RWPE2 (cell line): Measurements from ENCODE around the gene MYO1D.
A peak's percentile ranks its signal among the peaks of the same experiment; 100 is the strongest.

Experiments
- ATAC-seq: fragments of 200-7000 bp; cut with Tn5 transposase; 3 replicates; pipeline ENCODE4 v1.9.1; 2021; ENCODE audit warnings: low read depth
- DNase-seq: peaks from one replicate; pipeline ENCODE4 v3.0.0-alpha.2; 2020; ENCODE audit warnings: low spot score
- H3K27ac ChIP-seq: fragments of 450-650 bp; 2 replicates; pipeline ENCODE4 v1.5.1; 2017; ENCODE audit warnings: mild to moderate bottlenecking; ENCODE audit not compliant: poor library complexity, severe bottlenecking
- H3K27me3 ChIP-seq: fragments of 250-450 bp; sonication (Bioruptor Pico); 2 replicates; pipeline ENCODE4 v1.5.1; 2021; ENCODE audit warnings: mild to moderate bottlenecking, moderate library complexity; ENCODE audit not compliant: insufficient read depth, poor library complexity, severe bottlenecking
- H3K36me3 ChIP-seq: fragments of 250-450 bp; sonication (Bioruptor Pico); 2 replicates; pipeline ENCODE4 v1.5.1; 2020; ENCODE audit warnings: low read depth, mild to moderate bottlenecking, moderate library complexity
- H3K4me1 ChIP-seq: fragments of 250-450 bp; sonication (Bioruptor Pico); 2 replicates; pipeline ENCODE4 v1.5.1; 2021; ENCODE audit warnings: mild to moderate bottlenecking, moderate library complexity; ENCODE audit not compliant: insufficient read depth, poor library complexity, severe bottlenecking
- H3K4me3 ChIP-seq: fragments of 250-450 bp; sonication (Bioruptor Pico); 2 replicates; pipeline ENCODE4 v1.5.1; 2021; ENCODE audit warnings: mild to moderate bottlenecking, moderate library complexity; ENCODE audit not compliant: severe bottlenecking
- H3K9me3 ChIP-seq: fragments of 250-450 bp; sonication (Bioruptor Pico); 2 replicates; pipeline ENCODE4 v1.5.1; 2021; ENCODE audit warnings: mild to moderate bottlenecking, moderate library complexity; ENCODE audit not compliant: severe bottlenecking
- TF ChIP-seq, protein P1 (sequence below): fragments of 450-650 bp; IDR thresholded peaks from one replicate; pipeline ENCODE4 v1.5.1; 2017; ENCODE audit warnings: mild to moderate bottlenecking, moderate library complexity; ENCODE audit not compliant: poor library complexity, severe bottlenecking

Gene MYO1D

DNA sequence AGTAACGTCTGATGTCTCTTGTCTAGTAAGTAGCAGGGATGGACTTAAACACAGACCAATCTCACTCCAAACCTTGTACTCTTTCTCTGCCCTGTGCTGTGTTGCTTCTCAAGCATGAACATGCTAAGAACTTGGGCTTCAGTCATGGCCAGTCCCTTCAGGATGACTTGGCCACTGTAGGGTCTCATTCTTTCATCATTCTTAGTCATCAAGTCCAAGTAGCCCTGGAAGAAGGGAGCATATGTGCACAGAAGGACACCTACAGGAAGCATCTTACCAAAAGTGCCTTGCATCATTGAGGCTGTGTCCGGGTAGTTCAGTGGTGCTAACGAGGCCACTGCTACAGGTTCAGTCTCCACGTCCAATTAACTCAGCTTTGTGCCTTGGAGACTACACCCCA is 309.4 kb downstream of the MYO1D start:
- ATAC-seq (no peak), DNase-seq (no peak)
- H3K36me3 ChIP-seq, result no peaks in the 10 kb centered on the region; the same call in 1 of the 2 replicates
- TF ChIP-seq, protein P1, sequence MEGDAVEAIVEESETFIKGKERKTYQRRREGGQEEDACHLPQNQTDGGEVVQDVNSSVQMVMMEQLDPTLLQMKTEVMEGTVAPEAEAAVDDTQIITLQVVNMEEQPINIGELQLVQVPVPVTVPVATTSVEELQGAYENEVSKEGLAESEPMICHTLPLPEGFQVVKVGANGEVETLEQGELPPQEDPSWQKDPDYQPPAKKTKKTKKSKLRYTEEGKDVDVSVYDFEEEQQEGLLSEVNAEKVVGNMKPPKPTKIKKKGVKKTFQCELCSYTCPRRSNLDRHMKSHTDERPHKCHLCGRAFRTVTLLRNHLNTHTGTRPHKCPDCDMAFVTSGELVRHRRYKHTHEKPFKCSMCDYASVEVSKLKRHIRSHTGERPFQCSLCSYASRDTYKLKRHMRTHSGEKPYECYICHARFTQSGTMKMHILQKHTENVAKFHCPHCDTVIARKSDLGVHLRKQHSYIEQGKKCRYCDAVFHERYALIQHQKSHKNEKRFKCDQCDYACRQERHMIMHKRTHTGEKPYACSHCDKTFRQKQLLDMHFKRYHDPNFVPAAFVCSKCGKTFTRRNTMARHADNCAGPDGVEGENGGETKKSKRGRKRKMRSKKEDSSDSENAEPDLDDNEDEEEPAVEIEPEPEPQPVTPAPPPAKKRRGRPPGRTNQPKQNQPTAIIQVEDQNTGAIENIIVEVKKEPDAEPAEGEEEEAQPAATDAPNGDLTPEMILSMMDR, result no peak
- H3K4me3 ChIP-seq, result no peak overlapping the region
- peak overlapping the region; percentile 97 for H3K27ac ChIP-seq
- no peaks in the 10 kb centered on the region for H3K9me3 ChIP-seq
- peaks cover 26% of the 10 kb centered on the region for H3K4me1 ChIP-seq
- H3K27me3 ChIP-seq, result no peaks in the 10 kb centered on the region

DNA sequence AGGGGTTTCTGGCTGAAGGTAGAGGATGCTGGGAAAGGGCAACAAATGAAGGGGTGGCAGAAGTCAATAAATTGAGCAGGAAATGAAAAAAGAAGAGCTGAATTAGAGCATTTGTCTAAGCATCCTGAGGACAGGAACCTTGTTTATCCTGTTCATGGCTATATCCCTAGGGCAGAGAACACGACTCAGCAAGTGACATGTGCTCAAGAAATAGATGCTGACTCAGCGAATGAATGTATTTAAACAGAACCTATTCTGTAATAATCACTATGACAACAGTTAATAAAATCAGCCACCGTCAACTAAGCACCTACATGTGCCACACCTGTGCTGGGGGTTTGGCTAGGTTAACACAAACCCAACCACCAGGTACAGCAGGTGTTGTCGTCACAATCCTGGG is 309.8 kb downstream of the MYO1D start:
- Histone ChIP-seq H3K4me3 (no peak overlapping the region), H3K4me1 (peaks cover 26% of the 10 kb centered on the region), H3K27ac (no peak overlapping the region), H3K27me3 (no peaks in the 10 kb centered on the region), H3K9me3 (no peaks in the 10 kb centered on the region), H3K36me3 (no peaks in the 10 kb centered on the region; the same call in 1 of the 2 replicates)
- ATAC-seq (no peak), DNase-seq (no peak)
- TF ChIP-seq, protein P1, result no peak

DNA sequence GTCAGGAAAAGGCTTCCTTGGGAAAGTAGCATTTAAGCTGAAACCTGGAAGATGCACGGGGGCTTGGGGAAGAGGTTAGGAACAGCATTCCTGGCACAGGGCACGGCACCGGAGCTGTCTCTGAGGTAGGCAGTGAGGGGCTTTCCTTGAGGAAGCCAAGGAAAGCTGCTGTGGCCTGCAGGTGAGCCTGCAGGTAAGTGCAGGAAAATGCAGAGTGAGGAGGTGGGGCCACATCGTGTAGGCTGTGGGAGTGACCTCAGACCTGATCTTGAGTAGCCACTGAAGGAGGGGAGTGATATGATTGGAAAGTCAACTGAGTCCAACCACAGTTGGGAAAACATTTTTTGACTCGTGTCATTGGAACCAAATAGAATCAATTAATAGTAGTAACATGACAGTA is 310.6 kb downstream of the MYO1D start:
- no peak for ATAC-seq
- no peaks in the 10 kb centered on the region for H3K9me3 ChIP-seq
- no peaks in the 10 kb centered on the region; the same call in 1 of the 2 replicates for H3K36me3 ChIP-seq

DNA sequence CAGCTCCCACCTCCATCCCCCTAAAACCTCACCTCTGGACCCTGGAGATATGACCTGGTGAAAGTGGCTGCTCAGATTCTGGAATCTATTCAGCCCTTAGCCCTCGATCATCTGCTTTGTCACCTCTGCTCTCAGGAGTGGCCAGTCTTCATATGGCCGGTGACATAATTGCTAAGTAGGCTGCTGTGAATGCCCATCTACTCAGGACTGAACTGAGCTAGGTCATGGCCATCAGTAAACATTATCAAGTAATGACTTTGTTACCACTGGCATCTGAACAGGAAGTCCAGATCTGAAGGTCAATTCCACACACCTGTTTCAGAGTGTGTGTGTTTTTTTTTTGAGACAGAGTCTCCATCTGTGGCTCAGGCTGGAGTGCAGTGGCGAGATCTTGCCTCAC is 311.5 kb downstream of the MYO1D start:
- Histone ChIP-seq H3K36me3 (no peaks in the 10 kb centered on the region; the same call in 1 of the 2 replicates), H3K9me3 (no peaks in the 10 kb centered on the region), H3K27me3 (no peaks in the 10 kb centered on the region), H3K4me3 (no peak overlapping the region), H3K4me1 (peaks cover 25% of the 10 kb centered on the region), H3K27ac (no peak overlapping the region)
- ATAC-seq (no peak), DNase-seq (no peak)
- TF ChIP-seq, protein P1, result no peak

More for the DNA sequence above, 310.6 kb downstream of the MYO1D start:
- H3K4me1 ChIP-seq, result peaks cover 26% of the 10 kb centered on the region
- no peak overlapping the region for H3K27ac ChIP-seq
- DNase-seq, result no peak
- H3K27me3 ChIP-seq, result no peaks in the 10 kb centered on the region
- no peak overlapping the region for H3K4me3 ChIP-seq
- TF ChIP-seq, protein P1, result no peak

DNA sequence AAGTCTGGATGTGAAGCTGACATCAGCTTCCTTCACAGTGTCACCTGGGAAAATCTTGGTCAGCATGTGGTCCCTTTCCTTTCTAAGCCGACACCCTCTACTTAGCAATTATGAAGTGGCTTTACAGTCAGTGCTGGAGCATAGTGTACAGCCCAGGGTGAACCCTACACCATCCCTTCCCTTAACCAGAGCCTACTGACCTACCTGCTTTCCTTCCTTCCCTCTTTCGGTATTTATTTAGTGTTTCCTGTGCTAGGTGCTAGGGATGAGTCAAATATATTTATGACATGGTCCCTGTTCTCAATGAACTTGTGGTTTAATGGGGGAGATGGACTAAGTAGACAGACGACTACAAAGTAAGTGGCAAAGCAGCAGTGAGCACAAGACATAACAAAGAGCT is 312.6 kb downstream of the MYO1D start:
- no peaks in the 10 kb centered on the region; the same call in 1 of the 2 replicates for H3K36me3 ChIP-seq
- H3K4me3 ChIP-seq, result no peak overlapping the region
- TF ChIP-seq, protein P1, result no peak
- H3K9me3 ChIP-seq, result no peaks in the 10 kb centered on the region
- peaks cover 17% of the 10 kb centered on the region for H3K4me1 ChIP-seq
- DNase-seq, result no peak
- H3K27me3 ChIP-seq, result no peaks in the 10 kb centered on the region
- ATAC-seq, result peak; percentile 30; the same call in 1 of the 3 replicates
- H3K27ac ChIP-seq, result peak overlapping the region; percentile 35
